ENCODE results near the gene ADSS1.

The ADSS1 gene

GRCh38 chr14:104694991-104695659, 28.9 kb upstream of the ADSS1 start:
- peak; percentile 23 for DNase-seq
- Histone ChIP-seq H3K18ac (ENCODE audit: low read depth in 1 of 2, low read length in 2 of 2) (peak overlapping the region in 1 of 2 experiments; percentile 64), H3K9ac (ENCODE audit: low read length) (no peak overlapping the region), H2AK5ac (ENCODE audit: low read length, severe bottlenecking) (peak overlapping the region; percentile 55), H3K14ac (ENCODE audit: low read length in 2 of 2) (peak overlapping the region in 1 of 2 experiments; percentile 5), H2BK5ac (ENCODE audit: low read depth, low read length, poor library complexity, severe bottlenecking) (peak overlapping the region; percentile 5), H3K36me3 (ENCODE audit: control insufficient read depth in 1 of 2, insufficient read depth in 2 of 2, low read depth in 1 of 2, low read length in 2 of 2) (peaks cover 15 to 79% of the 10 kb centered on the region in 2 experiments), H2BK15ac (ENCODE audit: low read depth, poor library complexity, severe bottlenecking) (peak overlapping the region; percentile 68), H4K91ac (ENCODE audit: low read length) (peak overlapping the region; percentile 53), H3K4ac (ENCODE audit: low read depth in 1 of 2, low read length in 2 of 2) (peak overlapping the region; percentile 32 to 76), H3K27ac (ENCODE audit: low read length, poor library complexity, severe bottlenecking) (peak overlapping the region; percentile 73), H3K4me2 (ENCODE audit: low read length, poor library complexity, severe bottlenecking) (peak overlapping the region; percentile 26), H2BK12ac (ENCODE audit: low read length in 2 of 2) (peak overlapping the region; percentile 23 to 24), H3K23ac (ENCODE audit: low read length in 2 of 2) (peak overlapping the region in 1 of 2 experiments; percentile 14), H3K79me1 (replicated peaks; ENCODE audit: low read length, poor library complexity, severe bottlenecking) (peaks cover 13% of the 10 kb centered on the region), H3K4me3 (ENCODE audit: insufficient read depth in 1 of 2, low read depth in 1 of 2, low read length in 2 of 2) (no peak overlapping the region), H2BK120ac (ENCODE audit: low read depth, low read length) (no peak overlapping the region), H2AFZ (ENCODE audit: low read depth, low read length) (no peak overlapping the region), H3K9me3 (ENCODE audit: control insufficient read depth, low read length) (no peaks in the 10 kb centered on the region), H3K4me1 (ENCODE audit: control insufficient read depth, insufficient read depth, low read depth, low read length) (peaks cover 99% of the 10 kb centered on the region), H3K27me3 (ENCODE audit: control insufficient read depth in 1 of 2, insufficient read depth in 1 of 2, low read length in 2 of 2) (no peaks in the 10 kb centered on the region), H4K8ac (ENCODE audit: low read length) (peak overlapping the region; percentile 73)
- WGBS = 58% methylated on average over 17 of the region's 19 CpGs

GRCh38 chr14:104695660-104696000, 28.4 kb upstream of the ADSS1 start:
- WGBS = 81% methylated on average over 6 of the region's 6 CpGs
- no peak for DNase-seq
- H3K4me2 ChIP-seq (ENCODE audit: low read length, poor library complexity, severe bottlenecking) = no peak overlapping the region
- peak overlapping the region; percentile 55 for H2AK5ac ChIP-seq (ENCODE audit: low read length, severe bottlenecking)
- peak overlapping the region in 1 of 2 experiments; percentile 25 for H3K18ac ChIP-seq (ENCODE audit: low read depth in 1 of 2, low read length in 2 of 2)
- peak overlapping the region; percentile 73 for H4K8ac ChIP-seq (ENCODE audit: low read length)
- H2BK120ac ChIP-seq (ENCODE audit: low read depth, low read length) = no peak overlapping the region
- peak overlapping the region; percentile 73 for H3K27ac ChIP-seq (ENCODE audit: low read length, poor library complexity, severe bottlenecking)
- H2BK12ac ChIP-seq (ENCODE audit: low read length in 2 of 2) = no peak overlapping the region
- H3K9me3 ChIP-seq (ENCODE audit: control insufficient read depth, low read length) = no peaks in the 10 kb centered on the region
- H3K36me3 ChIP-seq (ENCODE audit: control insufficient read depth in 1 of 2, insufficient read depth in 2 of 2, low read depth in 1 of 2, low read length in 2 of 2) = peaks cover 15 to 81% of the 10 kb centered on the region in 2 experiments
- peak overlapping the region; percentile 4 to 30 for H3K4ac ChIP-seq (ENCODE audit: low read depth in 1 of 2, low read length in 2 of 2)
- no peak overlapping the region for H3K9ac ChIP-seq (ENCODE audit: low read length)
- no peaks in the 10 kb centered on the region for H3K27me3 ChIP-seq (ENCODE audit: control insufficient read depth in 1 of 2, insufficient read depth in 1 of 2, low read length in 2 of 2)
- peaks cover 100% of the 10 kb centered on the region for H3K4me1 ChIP-seq (ENCODE audit: control insufficient read depth, insufficient read depth, low read depth, low read length)
- no peak overlapping the region for H3K23ac ChIP-seq (ENCODE audit: low read length in 2 of 2)
- no peak overlapping the region for H3K14ac ChIP-seq (ENCODE audit: low read length in 2 of 2)
- peaks cover 13% of the 10 kb centered on the region for H3K79me1 ChIP-seq (replicated peaks; ENCODE audit: low read length, poor library complexity, severe bottlenecking)
- no peak overlapping the region for H2AFZ ChIP-seq (ENCODE audit: low read depth, low read length)
- no peak overlapping the region for H2BK5ac ChIP-seq (ENCODE audit: low read depth, low read length, poor library complexity, severe bottlenecking)
- no peak overlapping the region for H3K4me3 ChIP-seq (ENCODE audit: insufficient read depth in 1 of 2, low read depth in 1 of 2, low read length in 2 of 2)
- peak overlapping the region; percentile 17 for H2BK15ac ChIP-seq (ENCODE audit: low read depth, poor library complexity, severe bottlenecking)
- H4K91ac ChIP-seq (ENCODE audit: low read length) = no peak overlapping the region

- Histone ChIP-seq H2BK5ac (ENCODE audit: low read depth, low read length, poor library complexity, severe bottlenecking) (peak overlapping the region; percentile 9), H3K27ac (ENCODE audit: low read length, poor library complexity, severe bottlenecking) (peak overlapping the region; percentile 57), H2BK120ac (ENCODE audit: low read depth, low read length) (no peak overlapping the region), H3K4me3 (ENCODE audit: insufficient read depth in 1 of 2, low read depth in 1 of 2, low read length in 2 of 2) (no peak overlapping the region), H2BK12ac (ENCODE audit: low read length in 2 of 2) (no peak overlapping the region), H2AFZ (ENCODE audit: low read depth, low read length) (no peak overlapping the region), H4K91ac (ENCODE audit: low read length) (no peak overlapping the region), H2BK15ac (ENCODE audit: low read depth, poor library complexity, severe bottlenecking) (no peak overlapping the region), H3K9ac (ENCODE audit: low read length) (no peak overlapping the region), H3K4ac (ENCODE audit: low read depth in 1 of 2, low read length in 2 of 2) (peak overlapping the region in 1 of 2 experiments; percentile 9), H4K8ac (ENCODE audit: low read length) (peak overlapping the region; percentile 27), H3K14ac (ENCODE audit: low read length in 2 of 2) (peak overlapping the region in 1 of 2 experiments; percentile 66), H3K23ac (ENCODE audit: low read length in 2 of 2) (peak overlapping the region in 1 of 2 experiments; percentile 26), H3K27me3 (ENCODE audit: control insufficient read depth in 1 of 2, insufficient read depth in 1 of 2, low read length in 2 of 2) (no peaks in the 10 kb centered on the region), H3K4me2 (ENCODE audit: low read length, poor library complexity, severe bottlenecking) (no peak overlapping the region), H3K9me3 (ENCODE audit: control insufficient read depth, low read length) (no peaks in the 10 kb centered on the region), H2AK5ac (ENCODE audit: low read length, severe bottlenecking) (peak overlapping the region; percentile 57), H3K4me1 (ENCODE audit: control insufficient read depth, insufficient read depth, low read depth, low read length) (peaks cover 96% of the 10 kb centered on the region), H3K18ac (ENCODE audit: low read depth in 1 of 2, low read length in 2 of 2) (peak overlapping the region in 1 of 2 experiments; percentile 35), H3K79me1 (replicated peaks; ENCODE audit: low read length, poor library complexity, severe bottlenecking) (peaks cover 19% of the 10 kb centered on the region), H3K36me3 (ENCODE audit: control insufficient read depth in 1 of 2, insufficient read depth in 2 of 2, low read depth in 1 of 2, low read length in 2 of 2) (peaks cover 22 to 78% of the 10 kb centered on the region in 2 experiments)
- 96% methylated on average over 14 of the region's 14 CpGs for WGBS
- DNase-seq = no peak
Observed at GRCh38 chr14:104696671-104697316, 27.2 kb upstream of the ADSS1 start.

DNA sequence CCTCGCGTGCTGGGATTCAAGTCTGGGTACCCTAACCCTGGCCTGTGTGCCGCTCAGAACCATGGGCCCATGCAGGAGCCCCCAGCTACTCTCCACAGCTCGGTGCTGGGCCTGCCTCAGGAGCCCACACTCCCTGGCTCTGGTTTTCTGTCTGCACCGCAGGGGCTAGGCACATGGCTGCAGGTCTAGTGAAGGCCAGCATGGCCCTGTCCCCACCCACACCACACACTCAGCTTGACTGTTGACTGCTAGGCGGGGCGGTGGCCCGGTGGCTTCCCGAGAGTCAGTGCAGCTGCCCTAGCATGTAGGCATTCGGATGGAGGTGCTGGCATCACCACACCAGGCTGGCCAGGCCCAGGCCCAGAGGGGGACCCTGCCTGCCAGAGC, 26.7 kb upstream of the ADSS1 start:
- no peak overlapping the region for H2BK15ac ChIP-seq (ENCODE audit: low read depth, poor library complexity, severe bottlenecking)
- H4K8ac ChIP-seq (ENCODE audit: low read length) = peak overlapping the region; percentile 36
- peak overlapping the region in 1 of 2 experiments; percentile 23 for H3K23ac ChIP-seq (ENCODE audit: low read length in 2 of 2)
- H2BK12ac ChIP-seq (ENCODE audit: low read length in 2 of 2) = no peak overlapping the region
- no peak overlapping the region for H2BK120ac ChIP-seq (ENCODE audit: low read depth, low read length)
- peak overlapping the region; percentile 48 for H2BK5ac ChIP-seq (ENCODE audit: low read depth, low read length, poor library complexity, severe bottlenecking)
- peaks cover 19% of the 10 kb centered on the region for H3K79me1 ChIP-seq (replicated peaks; ENCODE audit: low read length, poor library complexity, severe bottlenecking)
- no peaks in the 10 kb centered on the region for H3K9me3 ChIP-seq (ENCODE audit: control insufficient read depth, low read length)
- no peak overlapping the region for H3K4me2 ChIP-seq (ENCODE audit: low read length, poor library complexity, severe bottlenecking)
- peak overlapping the region in 1 of 2 experiments; percentile 9 for H3K4ac ChIP-seq (ENCODE audit: low read depth in 1 of 2, low read length in 2 of 2)
- H3K18ac ChIP-seq (ENCODE audit: low read depth in 1 of 2, low read length in 2 of 2) = peak overlapping the region in 1 of 2 experiments; percentile 42
- peak overlapping the region; percentile 45 for H3K9ac ChIP-seq (ENCODE audit: low read length)
- H2AFZ ChIP-seq (ENCODE audit: low read depth, low read length) = no peak overlapping the region
- peaks cover 91% of the 10 kb centered on the region for H3K4me1 ChIP-seq (ENCODE audit: control insufficient read depth, insufficient read depth, low read depth, low read length)
- DNase-seq = no peak
- H3K36me3 ChIP-seq (ENCODE audit: control insufficient read depth in 1 of 2, insufficient read depth in 2 of 2, low read depth in 1 of 2, low read length in 2 of 2) = peaks cover 27 to 78% of the 10 kb centered on the region in 2 experiments
- H3K27ac ChIP-seq (ENCODE audit: low read length, poor library complexity, severe bottlenecking) = peak overlapping the region; percentile 57
- WGBS = 91% methylated on average over 10 of the region's 10 CpGs
- peak overlapping the region in 1 of 2 experiments; percentile 76 for H3K14ac ChIP-seq (ENCODE audit: low read length in 2 of 2)
- peak overlapping the region; percentile 72 for H4K91ac ChIP-seq (ENCODE audit: low read length)
- peak overlapping the region; percentile 57 for H2AK5ac ChIP-seq (ENCODE audit: low read length, severe bottlenecking)
- no peaks in the 10 kb centered on the region for H3K27me3 ChIP-seq (ENCODE audit: control insufficient read depth in 1 of 2, insufficient read depth in 1 of 2, low read length in 2 of 2)
- H3K4me3 ChIP-seq (ENCODE audit: insufficient read depth in 1 of 2, low read depth in 1 of 2, low read length in 2 of 2) = no peak overlapping the region

All from mesenchymal stem cell (in vitro differentiated cells and primary cell).